Trophoblast cell (in vitro differentiated cells and primary cell): Measurements from ENCODE around the gene PRXL2B.

ENCODE experiments used
- DNase-seq, 2 donors: peaks; one replicate each; pipeline ENCODE4 v3.0.0-alpha.2; 2016
- H2AFZ ChIP-seq: 2 replicates; pipeline ENCODE4 v1.6.1; 2013; ENCODE audit warnings: low read length, moderate library complexity, mild to moderate bottlenecking; ENCODE audit not compliant: insufficient read depth, poor library complexity
- H2AK5ac ChIP-seq: 2 replicates; pipeline ENCODE4 v1.6.1; 2013; ENCODE audit warnings: mild to moderate bottlenecking, low read length
- H2BK120ac ChIP-seq: 2 replicates; pipeline ENCODE4 v1.6.1; 2013; ENCODE audit warnings: low read length, mild to moderate bottlenecking, moderate library complexity; ENCODE audit not compliant: insufficient read depth, poor library complexity
- H2BK12ac ChIP-seq: 2 replicates; pipeline ENCODE4 v1.6.1; 2013; ENCODE audit warnings: mild to moderate bottlenecking, low read length, moderate library complexity
- H2BK5ac ChIP-seq: 2 replicates; pipeline ENCODE4 v1.6.1; 2013; ENCODE audit warnings: low read length, low read depth, moderate library complexity, mild to moderate bottlenecking; ENCODE audit not compliant: poor library complexity
- H3K14ac ChIP-seq: 2 replicates; pipeline ENCODE4 v1.6.1; 2013; ENCODE audit warnings: mild to moderate bottlenecking, low read length
- H3K18ac ChIP-seq: 2 replicates; pipeline ENCODE4 v1.6.1; 2013; ENCODE audit warnings: mild to moderate bottlenecking, low read length
- H3K23ac ChIP-seq: 2 replicates; pipeline ENCODE4 v1.6.1; 2013; ENCODE audit warnings: low read length
- H3K27ac ChIP-seq: 2 replicates; pipeline ENCODE4 v1.5.1; 2013; ENCODE audit warnings: low read depth, mild to moderate bottlenecking, inconsistent platforms, low read length, moderate library complexity
- H3K27me3 ChIP-seq: 2 replicates; pipeline ENCODE4 v1.6.1; 2013; ENCODE audit warnings: inconsistent platforms, mild to moderate bottlenecking, low read length, moderate library complexity; ENCODE audit not compliant: insufficient read depth
- H3K36me3 ChIP-seq, 2 experiments: 1 replicate in 1 of 2; 2 replicates in 1 of 2; pipeline ENCODE4 v1.6.1; 2013; ENCODE audit warnings: low read length in 2 of 2, mild to moderate bottlenecking in 2 of 2, moderate library complexity in 1 of 2; ENCODE audit not compliant: insufficient read depth in 2 of 2, control insufficient read depth in 1 of 2
- H3K4ac ChIP-seq: 2 replicates; pipeline ENCODE4 v1.6.1; 2013; ENCODE audit warnings: low read depth, mild to moderate bottlenecking, low read length, moderate library complexity
- H3K4me1 ChIP-seq, 2 experiments: 1 replicate in 1 of 2; 2 replicates in 1 of 2; pipeline ENCODE4 v1.6.1; 2013; ENCODE audit warnings: low read length in 2 of 2, mild to moderate bottlenecking in 2 of 2, moderate library complexity in 1 of 2; ENCODE audit not compliant: insufficient read depth in 2 of 2, control insufficient read depth in 1 of 2
- H3K4me2 ChIP-seq: 2 replicates; pipeline ENCODE4 v1.6.1; 2013; ENCODE audit warnings: inconsistent platforms, mild to moderate bottlenecking, low read length, moderate library complexity
- H3K4me3 ChIP-seq: 2 replicates; pipeline ENCODE4 v1.5.1; 2013; ENCODE audit warnings: mild to moderate bottlenecking, low read depth, low read length, inconsistent platforms
- H3K79me1 ChIP-seq: one replicate; pipeline ENCODE4 v1.6.1; 2013; ENCODE audit warnings: low read length
- H3K79me2 ChIP-seq: 2 replicates; pipeline ENCODE4 v1.6.1; 2013; ENCODE audit warnings: low read length, mild to moderate bottlenecking; ENCODE audit not compliant: control insufficient read depth, insufficient read depth, poor library complexity
- H3K9ac ChIP-seq: 2 replicates; pipeline ENCODE4 v1.6.1; 2013; ENCODE audit warnings: mild to moderate bottlenecking, low read length
- H3K9me3 ChIP-seq: 2 replicates; pipeline ENCODE4 v1.6.1; 2013; ENCODE audit warnings: low read depth, mild to moderate bottlenecking, control low read depth, inconsistent platforms, low read length; ENCODE audit not compliant: insufficient read depth
- H4K12ac ChIP-seq: 2 replicates; pipeline ENCODE4 v1.6.1; 2013; ENCODE audit warnings: low read depth, mild to moderate bottlenecking, low read length, moderate library complexity
- H4K8ac ChIP-seq: 2 replicates; pipeline ENCODE4 v1.6.1; 2013; ENCODE audit warnings: low read depth, mild to moderate bottlenecking, low read length, moderate library complexity
- H4K91ac ChIP-seq: one replicate; pipeline ENCODE4 v1.6.1; 2013; ENCODE audit warnings: low read depth, mild to moderate bottlenecking, low read length, moderate library complexity
- WGBS: extraction: QIAGEN DNeasy Blood & Tissue Kit; methylation state at CpG from one replicate; pipeline ENCODE4 v1.1.7; 2013; ENCODE audit warnings: missing lambda C conversion rate; ENCODE audit not compliant: insufficient read length, insufficient coverage; ENCODE audit errors: extremely low coverage; 5-methylcytosine and 5-hydroxymethylcytosine counted together

Gene PRXL2B

DNA sequence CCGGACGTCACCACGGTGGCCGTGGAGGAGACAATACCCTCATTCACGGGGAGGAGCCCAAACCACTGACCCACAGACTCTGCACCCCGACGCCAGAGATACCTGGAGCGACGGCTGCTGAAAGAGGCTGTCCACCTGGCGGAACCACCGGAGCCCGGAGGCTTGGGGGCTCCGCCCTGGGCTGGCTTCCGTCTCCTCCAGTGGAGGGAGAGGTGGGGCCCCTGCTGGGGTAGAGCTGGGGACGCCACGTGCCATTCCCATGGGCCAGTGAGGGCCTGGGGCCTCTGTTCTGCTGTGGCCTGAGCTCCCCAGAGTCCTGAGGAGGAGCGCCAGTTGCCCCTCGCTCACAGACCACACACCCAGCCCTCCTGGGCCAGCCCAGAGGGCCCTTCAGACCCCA, 23.4 kb upstream of the PRXL2B start:
- DNase-seq = no peak
- H3K14ac ChIP-seq = no peak overlapping the region
- H3K36me3 ChIP-seq = no peaks in the 10 kb centered on the region
- H3K4ac ChIP-seq = no peak overlapping the region
- no peaks in the 10 kb centered on the region for H3K79me1 ChIP-seq
- no peak overlapping the region for H3K4me2 ChIP-seq
- no peak overlapping the region for H3K18ac ChIP-seq
- no peak overlapping the region for H4K91ac ChIP-seq
- no CpG with 5 or more reads among the region's 18 CpGs for WGBS
- H2BK12ac ChIP-seq = no peak overlapping the region
- H3K9me3 ChIP-seq = no peaks in the 10 kb centered on the region
- H3K27ac ChIP-seq = no peak overlapping the region
- no peak overlapping the region for H2BK120ac ChIP-seq
- no peaks in the 10 kb centered on the region for H3K79me2 ChIP-seq
- no peak overlapping the region for H2AFZ ChIP-seq
- H3K27me3 ChIP-seq = no peaks in the 10 kb centered on the region
- no peaks in the 10 kb centered on the region for H3K4me1 ChIP-seq
- no peak overlapping the region for H4K12ac ChIP-seq
- no peak overlapping the region for H3K9ac ChIP-seq
- no peak overlapping the region for H3K4me3 ChIP-seq
- no peak overlapping the region for H4K8ac ChIP-seq
- no peak overlapping the region for H2BK5ac ChIP-seq
- no peak overlapping the region for H2AK5ac ChIP-seq
- no peak overlapping the region for H3K23ac ChIP-seq

DNA sequence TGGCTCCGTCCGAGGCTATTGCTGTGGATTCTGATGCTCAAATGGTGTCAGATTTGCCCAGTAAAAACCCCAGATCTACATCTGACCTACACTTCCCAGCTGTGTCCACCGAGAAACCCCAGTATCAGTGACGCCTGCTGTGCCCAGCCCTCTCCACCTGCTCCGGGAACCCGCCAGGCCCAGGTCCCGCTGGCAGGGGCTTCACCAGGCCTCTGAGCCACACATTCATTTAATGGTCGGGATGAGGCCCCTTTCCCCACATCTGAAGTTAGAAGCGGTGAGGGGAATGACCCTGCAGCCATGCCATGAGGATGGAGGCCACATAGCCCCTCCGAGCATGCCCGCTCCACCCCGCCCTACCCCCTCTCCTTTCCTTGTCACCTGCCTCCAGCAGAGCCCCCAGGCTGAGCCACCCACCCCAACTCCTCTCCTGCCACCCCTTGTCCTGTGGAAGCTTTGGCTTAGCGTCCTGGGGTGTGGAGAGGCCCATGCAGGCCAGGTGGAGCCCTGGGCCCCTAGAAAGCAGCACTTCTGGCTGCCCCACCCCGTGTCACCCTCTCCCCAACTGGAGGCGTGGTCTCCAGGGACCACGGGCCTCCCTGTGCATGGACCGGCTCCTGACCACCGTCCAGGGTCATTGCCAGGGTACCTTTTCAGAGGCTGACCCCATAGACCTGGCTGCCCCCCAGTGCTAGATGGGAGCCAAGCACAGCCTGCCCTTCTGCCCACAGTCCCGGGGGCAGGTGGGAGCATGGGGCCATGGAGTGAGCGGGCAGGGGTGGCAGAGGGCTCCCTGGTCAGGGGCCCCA, 22.4 kb upstream of the PRXL2B start:
- H3K79me1 ChIP-seq = no peaks in the 10 kb centered on the region
- WGBS = no CpG with 5 or more reads among the region's 20 CpGs
- H4K8ac ChIP-seq = no peak overlapping the region
- H3K4me2 ChIP-seq = no peak overlapping the region
- H3K27ac ChIP-seq = no peak overlapping the region
- no peaks in the 10 kb centered on the region for H3K9me3 ChIP-seq
- H3K4ac ChIP-seq = no peak overlapping the region
- no peak overlapping the region for H2BK5ac ChIP-seq
- H2AFZ ChIP-seq = no peak overlapping the region
- H2AK5ac ChIP-seq = no peak overlapping the region
- no peaks in the 10 kb centered on the region for H3K79me2 ChIP-seq
- no peak overlapping the region for H4K91ac ChIP-seq
- no peak overlapping the region for H3K23ac ChIP-seq
- no peaks in the 10 kb centered on the region for H3K36me3 ChIP-seq
- DNase-seq = no peak
- H3K27me3 ChIP-seq = no peaks in the 10 kb centered on the region
- H4K12ac ChIP-seq = no peak overlapping the region
- no peak overlapping the region for H2BK120ac ChIP-seq
- H3K14ac ChIP-seq = no peak overlapping the region
- H2BK12ac ChIP-seq = no peak overlapping the region
- no peaks in the 10 kb centered on the region for H3K4me1 ChIP-seq
- no peak overlapping the region for H3K4me3 ChIP-seq
- no peak overlapping the region for H3K9ac ChIP-seq
- H3K18ac ChIP-seq = no peak overlapping the region

- no peak for DNase-seq
- Histone ChIP-seq H2BK12ac (no peak overlapping the region), H3K14ac (no peak overlapping the region), H3K4ac (no peak overlapping the region), H3K36me3 (no peaks in the 10 kb centered on the region), H3K23ac (no peak overlapping the region), H3K27me3 (no peaks in the 10 kb centered on the region), H2BK120ac (no peak overlapping the region), H2BK5ac (no peak overlapping the region), H3K9me3 (no peaks in the 10 kb centered on the region), H4K8ac (no peak overlapping the region), H2AK5ac (no peak overlapping the region), H3K4me2 (no peak overlapping the region), H3K79me2 (no peaks in the 10 kb centered on the region), H3K79me1 (no peaks in the 10 kb centered on the region), H3K27ac (no peak overlapping the region), H3K4me3 (no peak overlapping the region), H3K9ac (no peak overlapping the region), H4K91ac (no peak overlapping the region), H2AFZ (no peak overlapping the region), H3K4me1 (no peaks in the 10 kb centered on the region), H3K18ac (no peak overlapping the region), H4K12ac (no peak overlapping the region)
- whole genome bisulfite sequencing = no CpG with 5 or more reads among the region's 14 CpGs
Observed at GRCh38 chr1:2564815-2565374, 21.7 kb upstream of the PRXL2B start.

- no peak overlapping the region for H4K91ac ChIP-seq
- H3K27ac ChIP-seq = no peak overlapping the region
- H3K4me3 ChIP-seq = no peak overlapping the region
- no peak overlapping the region for H3K14ac ChIP-seq
- no peaks in the 10 kb centered on the region for H3K79me1 ChIP-seq
- H3K4me1 ChIP-seq = no peaks in the 10 kb centered on the region
- no peak overlapping the region for H2AK5ac ChIP-seq
- H3K9me3 ChIP-seq = no peaks in the 10 kb centered on the region
- no peak overlapping the region for H2BK12ac ChIP-seq
- H3K18ac ChIP-seq = no peak overlapping the region
- no peaks in the 10 kb centered on the region for H3K27me3 ChIP-seq
- H2AFZ ChIP-seq = no peak overlapping the region
- no peaks in the 10 kb centered on the region for H3K36me3 ChIP-seq
- WGBS = no CpG with 5 or more reads among the region's 34 CpGs
- H2BK5ac ChIP-seq = no peak overlapping the region
- no peak for DNase-seq
- no peak overlapping the region for H4K8ac ChIP-seq
- H4K12ac ChIP-seq = no peak overlapping the region
- H2BK120ac ChIP-seq = no peak overlapping the region
- no peak overlapping the region for H3K9ac ChIP-seq
- no peaks in the 10 kb centered on the region for H3K79me2 ChIP-seq
- H3K4me2 ChIP-seq = no peak overlapping the region
- no peak overlapping the region for H3K4ac ChIP-seq
- H3K23ac ChIP-seq = no peak overlapping the region
Observed at GRCh38 chr1:2566101-2567045, 20.2 kb upstream of the PRXL2B start.
